HepG2 (cell line): Measurements from ENCODE around the gene RREB1. TPM values are rescaled to one million over a fixed set of nuclear protein-coding genes. Genes with fewer than 3 reads are reported as not detected.
A peak's percentile ranks its signal among the peaks of the same experiment; 100 is the strongest.

ENCODE experiments used
- BRCA1 ChIP-seq: sonication (generic); formaldehyde crosslinking; IDR thresholded peaks from 2 replicates; pipeline ENCODE4 v1.4.0; 2020; ENCODE audit warnings: missing genetic modification reagents
- CENPT ChIP-seq: sonication (generic); formaldehyde crosslinking; IDR thresholded peaks from 2 replicates; pipeline ENCODE4 v1.8.0; 2022; ENCODE audit warnings: low read depth, mild to moderate bottlenecking, moderate library complexity, missing genetic modification reagents
- KDM3A ChIP-seq: IDR thresholded peaks from 2 replicates; pipeline ENCODE4 v1.6.1; 2018; ENCODE audit warnings: low read depth, missing compliant biosample characterization
- KDM5A ChIP-seq: fragments of 200-600 bp; sonication (generic); IDR thresholded peaks from 2 replicates; pipeline ENCODE4 v1.7.0; 2018; ENCODE audit warnings: antibody characterized with exemption, mild to moderate bottlenecking, low read length, borderline replicate concordance
- LRRFIP1 ChIP-seq: sonication (generic); formaldehyde crosslinking; conservative IDR thresholded peaks from 2 replicates; pipeline ENCODE4 v1.4.0; 2020; ENCODE audit warnings: missing genetic modification reagents
- MZF1 ChIP-seq: sonication (generic); formaldehyde crosslinking; IDR thresholded peaks from 2 replicates; pipeline ENCODE4 v1.8.1; 2023; ENCODE audit warnings: mild to moderate bottlenecking, missing genetic modification reagents, borderline replicate concordance
- NBN ChIP-seq: fragments of 450-650 bp; conservative IDR thresholded peaks from 2 replicates; pipeline ENCODE4 v1.6.1; 2017
- NFE2L1 ChIP-seq: sonication (generic); formaldehyde crosslinking; IDR thresholded peaks from 2 replicates; pipeline ENCODE4 v1.4.0; 2020; ENCODE audit warnings: missing genetic modification reagents, mild to moderate bottlenecking, borderline replicate concordance
- SNAPC5 ChIP-seq: sonication (generic); formaldehyde crosslinking; IDR thresholded peaks from 2 replicates; pipeline ENCODE4 v1.8.1; 2023; ENCODE audit warnings: mild to moderate bottlenecking, missing genetic modification reagents, borderline replicate concordance
- SP2 ChIP-seq: sonication (generic); formaldehyde crosslinking; IDR thresholded peaks from 2 replicates; pipeline ENCODE4 v1.5.1; 2020; ENCODE audit warnings: mild to moderate bottlenecking, missing genetic modification reagents
- SP4 ChIP-seq: sonication (generic); formaldehyde crosslinking; IDR thresholded peaks from 2 replicates; pipeline ENCODE4 v1.8.1; 2023; ENCODE audit warnings: mild to moderate bottlenecking, missing genetic modification reagents
- TFDP2 ChIP-seq: sonication (generic); formaldehyde crosslinking; IDR thresholded peaks from 2 replicates; pipeline ENCODE4 v1.4.0; 2020; ENCODE audit warnings: missing genetic modification reagents
- TIGD3 ChIP-seq: sonication (generic); formaldehyde crosslinking; IDR thresholded peaks from 2 replicates; pipeline ENCODE4 v1.5.1; 2020; ENCODE audit warnings: mild to moderate bottlenecking, missing genetic modification reagents, borderline replicate concordance
- ZBTB43 ChIP-seq: sonication (generic); formaldehyde crosslinking; conservative IDR thresholded peaks from 2 replicates; pipeline ENCODE4 v1.4.0; 2020; ENCODE audit warnings: missing genetic modification reagents
- ZFAT ChIP-seq: sonication (generic); formaldehyde crosslinking; conservative IDR thresholded peaks from 2 replicates; pipeline ENCODE4 v1.8.1; 2023; ENCODE audit warnings: missing genetic modification reagents, inconsistent platforms
- ZNF232 ChIP-seq: sonication (generic); formaldehyde crosslinking; IDR thresholded peaks from 2 replicates; pipeline ENCODE4 v1.4.0; 2020; ENCODE audit warnings: missing genetic modification reagents, borderline replicate concordance
- ZNF329 ChIP-seq: sonication (generic); formaldehyde crosslinking; IDR thresholded peaks from 2 replicates; pipeline ENCODE4 v1.9.0; 2021; ENCODE audit warnings: low read depth, mild to moderate bottlenecking, missing genetic modification reagents
- ZNF367 ChIP-seq: sonication (generic); formaldehyde crosslinking; IDR thresholded peaks from 2 replicates; pipeline ENCODE4 v1.4.0; 2020; ENCODE audit warnings: missing genetic modification reagents, borderline replicate concordance
- ZNF546 ChIP-seq: sonication (generic); formaldehyde crosslinking; conservative IDR thresholded peaks from 2 replicates; pipeline ENCODE4 v1.8.1; 2023; ENCODE audit warnings: mild to moderate bottlenecking, missing genetic modification reagents
- ZNF549 ChIP-seq: sonication (generic); formaldehyde crosslinking; IDR thresholded peaks from 2 replicates; pipeline ENCODE4 v1.5.0; 2020; ENCODE audit warnings: missing genetic modification reagents
- ZNF704 ChIP-seq: sonication (generic); formaldehyde crosslinking; IDR thresholded peaks from 2 replicates; pipeline ENCODE4 v1.8.1; 2023; ENCODE audit warnings: mild to moderate bottlenecking, inconsistent platforms, moderate library complexity, missing genetic modification reagents, borderline replicate concordance
- polyA plus RNA-seq, 8 experiments: library from polyadenylated mRNA; depleted of rRNA in 3 of 8; stranded (reverse) in 7 of 8; unstranded in 1 of 8; fragments of >200 nt; fragmentation: Illumina TruSeq in 4 of 8; extraction: Trizol in 4 of 8; gene quantifications; 2 replicates each; pipeline versions ENCODE4 v1.2.1 to v1.2.3, GENCODE V29; 2011 to 2016; ENCODE audit warnings: low read depth in 4 of 8, missing spikeins in 1 of 8, mixed read lengths in 1 of 8; ENCODE audit not compliant: insufficient read depth in 1 of 8
- total RNA-seq, 5 experiments: library from RNA; depleted of rRNA; stranded (reverse); fragments of >200 nt; fragmentation: Illumina TruSeq; extraction: Trizol; gene quantifications; 2 replicates each; pipeline ENCODE4 v1.2.3, GENCODE V29; 2016; ENCODE audit warnings: low read depth in 1 of 5

The RREB1 gene
- total and polyA plus RNA-seq, 2 of the 13 experiments (the other 11 are each of a cell fraction or from before 2014, with no cell fraction given), result 6.1 to 23.2 TPM

- TF ChIP-seq ZBTB43 (0 out of 2 replicates have a peak, but pooled peaks have one; percentile 39), LRRFIP1 (no peak), CENPT (CRISPR knock-in tag) (no peak), SP2 (CRISPR knock-in tag) (no peak), SNAPC5 (CRISPR knock-in tag) (0 out of 2 replicates have a peak, but pooled peaks have one; percentile 2), ZNF546 (CRISPR knock-in tag) (no peak), TIGD3 (no peak), ZNF549 (CRISPR knock-in tag) (no peak), MZF1 (CRISPR knock-in tag) (no peak; the same call in 1 of the 2 replicates), KDM5A (no peak), BRCA1 (CRISPR knock-in tag) (no peak), NFE2L1 (CRISPR knock-in tag) (no peak), ZFAT (no peak), KDM3A (CRISPR knock-in tag) (no peak), ZNF704 (CRISPR knock-in tag) (no peak), NBN (no peak), SP4 (CRISPR knock-in tag) (peak; percentile 19; the same call in 1 of the 2 replicates), ZNF329 (no peak), ZNF367 (no peak), ZNF232 (no peak; the same call in 1 of the 2 replicates), TFDP2 (CRISPR knock-in tag) (no peak)
These were observed 162.8 kb downstream of the RREB1 start (continued) for GRCh38 chr6:7270320-7271204.
